BLaER1 treated with 17β-estradiol and CSF1 and Interleukin-3, amounts not matched to agents 10 nM and 100 nM (cell line): ENCODE results near the gene PANX1.

Experiments used
- H3K27ac ChIP-seq, 11 experiments: shearing (Covaris generic); formaldehyde crosslinking; 2 replicates each; pipeline ENCODE4 v1.8.1; 2022
- H3K27me3 ChIP-seq, 11 experiments: shearing (Covaris generic); formaldehyde crosslinking; 2 replicates each; pipeline ENCODE4 v1.8.1; 2022
- H3K36me3 ChIP-seq, 11 experiments: shearing (Covaris generic); formaldehyde crosslinking; 2 replicates each; pipeline ENCODE4 v1.8.1; 2022
- H3K4me1 ChIP-seq, 10 experiments: shearing (Covaris generic); formaldehyde crosslinking; 2 replicates each; pipeline ENCODE4 v1.8.1; 2022
- H3K4me2 ChIP-seq, 11 experiments: shearing (Covaris generic); formaldehyde crosslinking; 2 replicates each; pipeline ENCODE4 v1.8.1; 2022
- H3K4me3 ChIP-seq, 10 experiments: shearing (Covaris generic); formaldehyde crosslinking; 2 replicates each; pipeline ENCODE4 v1.8.1; 2022
- H3K9ac ChIP-seq, 11 experiments: shearing (Covaris generic); formaldehyde crosslinking; 2 replicates each; pipeline ENCODE4 v1.8.1; 2022
- H3K9me3 ChIP-seq, 11 experiments: shearing (Covaris generic); formaldehyde crosslinking; replicated peaks in 1 of 11; 2 replicates each; pipeline ENCODE4 v1.8.1; 2022
- H4K20me1 ChIP-seq, 11 experiments: shearing (Covaris generic); formaldehyde crosslinking; 2 replicates each; pipeline ENCODE4 v1.8.1; 2022
- Cebpa-rat ChIP-seq, 11 experiments: shearing (Covaris generic); IDR thresholded peaks; 2 replicates each; pipeline ENCODE4 v1.8.1; 2022

PANX1 gene

GRCh38 chr11:94169516-94169915 is 40.9 kb downstream of the PANX1 start:
- Histone ChIP-seq H3K27me3 (no peaks in the 10 kb centered on the region), H3K4me2 (no peak overlapping the region), H3K9me3 (peaks cover 10 to 25% (median 19%) of the 10 kb centered on the region in 11 experiments; a peak in 20 of 22 replicates), H4K20me1 (peaks cover 0 to 89% (median 63%) of the 10 kb centered on the region in 11 experiments; a peak in 20 of 22 replicates), H3K36me3 (peaks cover 4 to 60% (median 42%) of the 10 kb centered on the region in 11 experiments; a peak in 19 of 22 replicates), H3K4me3 (no peak overlapping the region), H3K9ac (no peak overlapping the region), H3K27ac (no peak overlapping the region), H3K4me1 (peaks cover 5 to 29% (median 18%) of the 10 kb centered on the region in 10 experiments; a peak in 17 of 20 replicates)
- no peak for TF ChIP-seq Cebpa-rat (IDR thresholded peaks at IDR 0.05)

DNA sequence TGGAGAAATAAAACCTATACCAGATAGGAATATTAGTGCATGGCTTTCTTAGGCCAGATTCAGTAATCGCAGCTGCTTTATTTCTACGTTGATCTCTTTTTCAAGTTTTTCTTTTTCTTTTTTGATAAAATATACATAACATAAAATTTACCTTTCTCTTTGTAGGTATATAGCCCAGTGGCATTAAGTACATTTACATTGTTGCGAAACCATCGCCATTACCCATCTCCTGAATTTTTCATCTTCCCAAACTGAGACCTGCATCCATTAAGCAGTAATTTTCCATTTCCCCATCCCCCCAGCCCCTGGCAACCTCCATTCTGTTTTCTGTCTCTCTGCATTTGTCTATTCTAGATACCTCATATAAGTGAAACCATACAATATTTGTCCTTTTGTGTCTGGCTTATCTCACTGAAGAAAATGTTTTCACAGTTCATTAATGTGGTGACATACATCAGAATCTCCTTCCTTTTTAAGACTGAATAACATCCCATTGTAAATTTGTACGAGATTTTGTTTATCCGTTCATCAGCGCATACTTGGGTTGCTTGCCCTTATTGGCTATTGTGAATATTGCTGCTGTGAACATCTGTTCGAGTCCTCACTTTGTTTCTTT is 41.4 kb downstream of the PANX1 start:
- H3K27me3 ChIP-seq, result no peaks in the 10 kb centered on the region
- H3K9ac ChIP-seq, result no peak overlapping the region
- TF ChIP-seq Cebpa-rat (IDR thresholded peaks at IDR 0.05), result no peak
- H3K36me3 ChIP-seq, result peaks cover 6 to 63% (median 42%) of the 10 kb centered on the region in 11 experiments; a peak in 19 of 22 replicates
- H3K9me3 ChIP-seq, result peaks cover 10 to 20% (median 17%) of the 10 kb centered on the region in 11 experiments; a peak in 20 of 22 replicates
- H3K27ac ChIP-seq, result no peak overlapping the region
- no peak overlapping the region for H3K4me3 ChIP-seq
- H3K4me1 ChIP-seq, result peaks cover 5 to 29% (median 18%) of the 10 kb centered on the region in 10 experiments; a peak in 17 of 20 replicates
- no peak overlapping the region for H3K4me2 ChIP-seq
- H4K20me1 ChIP-seq, result peaks cover 0 to 93% (median 68%) of the 10 kb centered on the region in 11 experiments; a peak in 20 of 22 replicates

DNA sequence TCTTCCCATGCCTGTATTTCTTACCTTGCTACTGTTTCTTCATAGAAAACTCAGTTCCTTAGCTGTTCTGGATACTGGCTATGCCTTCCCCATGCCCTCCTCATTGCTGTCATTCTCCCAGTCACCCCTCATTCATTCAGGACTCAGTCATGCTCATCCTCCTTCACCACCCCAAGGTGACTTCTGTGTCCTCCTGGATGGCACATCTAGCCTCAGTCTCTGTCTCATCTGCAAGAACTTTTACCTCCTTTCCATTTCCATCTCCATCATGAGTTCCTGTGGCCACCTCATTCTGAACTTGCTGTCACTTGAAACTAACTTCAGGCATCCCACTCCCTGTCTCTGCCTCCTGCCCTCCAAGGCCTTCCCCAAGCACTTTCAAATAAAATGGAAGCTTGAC is 42.3 kb downstream of the PANX1 start:
- Histone ChIP-seq H3K4me3 (no peak overlapping the region), H3K27ac (no peak overlapping the region), H3K9me3 (peaks cover 5 to 14% (median 9%) of the 10 kb centered on the region in 11 experiments; a peak in 14 of 22 replicates), H3K36me3 (peaks cover 6 to 65% (median 41%) of the 10 kb centered on the region in 11 experiments; a peak in 20 of 22 replicates), H4K20me1 (peaks cover 0 to 98% (median 75%) of the 10 kb centered on the region in 11 experiments; a peak in 20 of 22 replicates), H3K27me3 (no peaks in the 10 kb centered on the region), H3K4me1 (peaks cover 5 to 29% (median 18%) of the 10 kb centered on the region in 10 experiments; a peak in 17 of 20 replicates), H3K9ac (no peak overlapping the region), H3K4me2 (no peak overlapping the region; a peak in 1 of 22 replicates)
- no peak for TF ChIP-seq Cebpa-rat (IDR thresholded peaks at IDR 0.05)

- peaks cover 12 to 64% (median 41%) of the 10 kb centered on the region in 11 experiments; a peak in 20 of 22 replicates for H3K36me3 ChIP-seq
- peak overlapping the region in 8 of 11 experiments; percentile 7 to 52 (median 34); a peak in 13 of 22 replicates for H3K4me2 ChIP-seq
- TF ChIP-seq Cebpa-rat (IDR thresholded peaks at IDR 0.05), result no peak
- H3K4me3 ChIP-seq, result no peak overlapping the region
- peaks cover 5 to 29% (median 18%) of the 10 kb centered on the region in 10 experiments; a peak in 17 of 20 replicates for H3K4me1 ChIP-seq
- H4K20me1 ChIP-seq, result peaks cover 0 to 97% (median 78%) of the 10 kb centered on the region in 11 experiments; a peak in 20 of 22 replicates
- H3K9ac ChIP-seq, result no peak overlapping the region
- H3K27ac ChIP-seq, result no peak overlapping the region
- peaks cover 0 to 5% (median under 1%) of the 10 kb centered on the region in 11 experiments; a peak in 6 of 22 replicates for H3K9me3 ChIP-seq
- no peaks in the 10 kb centered on the region for H3K27me3 ChIP-seq
Observed at GRCh38 chr11:94171693-94172440, 43.2 kb downstream of the PANX1 start.

DNA sequence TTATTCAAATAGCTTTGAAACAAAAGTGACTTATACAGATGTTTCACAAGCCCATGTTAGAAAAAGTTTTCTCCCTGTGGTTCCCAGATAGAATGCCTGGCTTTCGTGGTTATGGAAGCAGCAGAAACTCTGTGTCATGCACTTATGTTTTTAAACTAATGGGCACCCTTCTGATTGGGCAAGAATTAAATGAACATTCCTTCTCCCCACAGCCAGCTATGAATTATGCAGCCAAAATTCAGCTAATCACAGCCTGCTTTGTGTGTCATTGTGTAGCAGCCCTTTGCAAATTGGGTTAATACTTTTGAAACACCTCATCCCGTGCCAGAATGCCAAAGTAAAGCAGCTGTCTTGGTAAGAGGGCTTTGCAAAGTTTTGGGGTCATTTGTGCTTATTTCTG is 46.9 kb downstream of the PANX1 start:
- H3K4me1 ChIP-seq, result peaks cover 0 to 26% (median 18%) of the 10 kb centered on the region in 10 experiments; a peak in 17 of 20 replicates
- no peaks in the 10 kb centered on the region for H3K27me3 ChIP-seq
- peaks cover 46 to 81% (median 65%) of the 10 kb centered on the region in 11 experiments for H3K36me3 ChIP-seq
- H3K27ac ChIP-seq, result no peak overlapping the region
- peaks cover 0 to 82% (median 63%) of the 10 kb centered on the region in 11 experiments; a peak in 20 of 22 replicates for H4K20me1 ChIP-seq
- H3K9ac ChIP-seq, result no peak overlapping the region
- no peak overlapping the region for H3K4me2 ChIP-seq
- no peak for TF ChIP-seq Cebpa-rat (IDR thresholded peaks at IDR 0.05)
- no peaks in the 10 kb centered on the region; a peak in 1 of 22 replicates for H3K9me3 ChIP-seq
- no peak overlapping the region for H3K4me3 ChIP-seq

DNA sequence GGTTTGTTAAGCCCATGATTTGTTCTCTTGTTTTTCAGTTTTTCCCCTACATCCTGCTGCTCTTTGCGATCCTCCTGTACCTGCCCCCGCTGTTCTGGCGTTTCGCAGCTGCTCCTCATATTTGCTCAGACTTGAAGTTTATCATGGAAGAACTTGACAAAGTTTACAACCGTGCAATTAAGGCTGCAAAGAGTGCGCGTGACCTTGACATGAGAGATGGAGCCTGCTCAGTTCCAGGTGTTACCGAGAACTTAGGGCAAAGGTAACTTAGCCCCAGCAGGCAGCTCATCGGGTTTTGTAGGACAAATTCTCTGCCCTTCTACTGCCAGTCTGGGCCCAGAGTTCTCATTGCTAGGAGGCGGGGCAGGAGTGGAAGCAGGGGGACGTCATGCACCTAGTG is 49.7 kb downstream of the PANX1 start:
- no peaks in the 10 kb centered on the region; a peak in 1 of 22 replicates for H3K9me3 ChIP-seq
- H3K27me3 ChIP-seq, result no peaks in the 10 kb centered on the region
- peaks cover 0 to 60% (median 38%) of the 10 kb centered on the region in 11 experiments; a peak in 19 of 22 replicates for H4K20me1 ChIP-seq
- H3K4me2 ChIP-seq, result no peak overlapping the region
- no peak for TF ChIP-seq Cebpa-rat (IDR thresholded peaks at IDR 0.05)
- H3K9ac ChIP-seq, result no peak overlapping the region
- H3K36me3 ChIP-seq, result peaks cover 61 to 93% (median 87%) of the 10 kb centered on the region in 11 experiments
- peaks cover under 1 to 3% (median 2%) of the 10 kb centered on the region in 10 experiments; a peak in 15 of 20 replicates for H3K4me1 ChIP-seq
- H3K4me3 ChIP-seq, result no peak overlapping the region
- no peak overlapping the region for H3K27ac ChIP-seq

DNA sequence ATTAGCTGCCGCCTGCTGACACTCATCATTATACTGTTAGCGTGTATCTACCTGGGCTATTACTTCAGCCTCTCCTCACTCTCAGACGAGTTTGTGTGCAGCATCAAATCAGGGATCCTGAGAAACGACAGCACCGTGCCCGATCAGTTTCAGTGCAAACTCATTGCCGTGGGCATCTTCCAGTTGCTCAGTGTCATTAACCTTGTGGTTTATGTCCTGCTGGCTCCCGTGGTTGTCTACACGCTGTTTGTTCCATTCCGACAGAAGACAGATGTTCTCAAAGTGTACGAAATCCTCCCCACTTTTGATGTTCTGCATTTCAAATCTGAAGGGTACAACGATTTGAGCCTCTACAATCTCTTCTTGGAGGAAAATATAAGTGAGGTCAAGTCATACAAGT is 51.1 kb downstream of the PANX1 start:
- Histone ChIP-seq H3K36me3 (peaks cover 55 to 85% (median 79%) of the 10 kb centered on the region in 11 experiments), H3K27me3 (no peaks in the 10 kb centered on the region), H3K4me1 (peaks cover 15 to 17% (median 16%) of the 10 kb centered on the region in 10 experiments), H3K9me3 (no peaks in the 10 kb centered on the region; a peak in 1 of 22 replicates), H4K20me1 (peaks cover 3 to 57% (median 27%) of the 10 kb centered on the region in 11 experiments; a peak in 17 of 22 replicates), H3K27ac (no peak overlapping the region), H3K4me3 (no peak overlapping the region), H3K9ac (no peak overlapping the region), H3K4me2 (no peak overlapping the region)
- TF ChIP-seq Cebpa-rat (IDR thresholded peaks at IDR 0.05), result no peak

- Histone ChIP-seq H3K27me3 (no peaks in the 10 kb centered on the region), H3K4me1 (peaks cover 16 to 29% (median 27%) of the 10 kb centered on the region in 10 experiments), H3K27ac (no peak overlapping the region), H3K4me2 (no peak overlapping the region), H4K20me1 (peaks cover 0 to 40% (median 9%) of the 10 kb centered on the region in 11 experiments; a peak in 13 of 22 replicates), H3K9ac (no peak overlapping the region), H3K36me3 (peaks cover 57 to 86% (median 77%) of the 10 kb centered on the region in 11 experiments), H3K4me3 (no peak overlapping the region), H3K9me3 (no peaks in the 10 kb centered on the region; a peak in 1 of 22 replicates)
- no peak for TF ChIP-seq Cebpa-rat (IDR thresholded peaks at IDR 0.05)
Observed at GRCh38 chr11:94181526-94181925, 52.9 kb downstream of the PANX1 start.
